Measurements from ENCODE around the gene PI4KA. TPM values are rescaled to one million over a fixed set of nuclear protein-coding genes. Genes with fewer than 3 reads are reported as not detected.

The PI4KA gene
- total RNA-seq, 1 donor from 2014 or later: 113 TPM

DNA sequence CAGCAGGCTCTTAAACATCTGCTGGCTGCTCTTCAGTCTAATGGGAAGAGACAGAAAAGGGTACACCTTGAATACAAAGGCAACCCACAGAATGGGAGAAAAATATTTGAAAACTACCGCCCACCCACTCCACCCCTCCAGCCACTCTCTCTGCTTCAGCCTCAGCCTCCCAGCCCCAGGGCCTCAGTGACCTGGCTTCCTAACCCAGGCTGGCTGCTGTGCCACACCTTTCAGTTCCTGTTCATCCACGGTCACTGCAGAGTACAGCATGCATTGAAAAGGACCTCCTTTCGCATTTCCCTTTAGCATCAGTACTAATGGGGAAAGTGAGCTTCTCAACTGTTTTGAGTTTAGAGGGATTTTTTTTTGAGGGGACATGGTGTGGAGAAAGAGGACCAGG, 113.5 kb downstream of the PI4KA start:
- Histone ChIP-seq H3K9me3 (no peaks in the 10 kb centered on the region), H3K4me1 (peaks cover 11% of the 10 kb centered on the region), H3K27ac (no peak overlapping the region), H3K4me3 (no peak overlapping the region), H3K27me3 (no peaks in the 10 kb centered on the region), H3K36me3 (peaks cover 75% of the 10 kb centered on the region)
- DNase-seq (no peak), ATAC-seq (no peak)
- intact Hi-C loops (cut with DNase I): no loop called here
- TF ChIP-seq, protein P1, sequence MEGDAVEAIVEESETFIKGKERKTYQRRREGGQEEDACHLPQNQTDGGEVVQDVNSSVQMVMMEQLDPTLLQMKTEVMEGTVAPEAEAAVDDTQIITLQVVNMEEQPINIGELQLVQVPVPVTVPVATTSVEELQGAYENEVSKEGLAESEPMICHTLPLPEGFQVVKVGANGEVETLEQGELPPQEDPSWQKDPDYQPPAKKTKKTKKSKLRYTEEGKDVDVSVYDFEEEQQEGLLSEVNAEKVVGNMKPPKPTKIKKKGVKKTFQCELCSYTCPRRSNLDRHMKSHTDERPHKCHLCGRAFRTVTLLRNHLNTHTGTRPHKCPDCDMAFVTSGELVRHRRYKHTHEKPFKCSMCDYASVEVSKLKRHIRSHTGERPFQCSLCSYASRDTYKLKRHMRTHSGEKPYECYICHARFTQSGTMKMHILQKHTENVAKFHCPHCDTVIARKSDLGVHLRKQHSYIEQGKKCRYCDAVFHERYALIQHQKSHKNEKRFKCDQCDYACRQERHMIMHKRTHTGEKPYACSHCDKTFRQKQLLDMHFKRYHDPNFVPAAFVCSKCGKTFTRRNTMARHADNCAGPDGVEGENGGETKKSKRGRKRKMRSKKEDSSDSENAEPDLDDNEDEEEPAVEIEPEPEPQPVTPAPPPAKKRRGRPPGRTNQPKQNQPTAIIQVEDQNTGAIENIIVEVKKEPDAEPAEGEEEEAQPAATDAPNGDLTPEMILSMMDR (IDR thresholded peaks at IDR 0.05): no peak

DNA sequence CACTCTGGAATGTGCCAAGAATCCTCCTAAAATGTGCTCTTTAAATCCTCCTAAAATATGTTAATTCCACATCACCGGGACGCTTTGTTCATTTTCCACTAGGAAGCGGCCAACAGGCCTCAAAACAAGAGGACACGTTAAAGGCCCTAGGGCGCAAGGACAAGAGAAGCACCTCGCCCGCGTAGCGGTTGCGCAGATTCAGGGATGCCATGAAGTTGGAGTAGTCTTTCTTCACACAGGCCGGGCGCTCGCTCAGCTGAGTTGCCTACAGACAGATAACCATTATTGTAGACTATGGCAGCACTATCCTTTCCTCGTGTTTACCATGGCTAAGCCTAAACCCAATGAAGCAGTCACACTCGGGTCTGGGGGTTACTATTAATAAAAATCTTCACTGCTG, 114.2 kb downstream of the PI4KA start:
- Histone ChIP-seq H3K27me3 (no peaks in the 10 kb centered on the region), H3K36me3 (peaks cover 68% of the 10 kb centered on the region), H3K9me3 (no peaks in the 10 kb centered on the region), H3K4me3 (no peak overlapping the region), H3K27ac (no peak overlapping the region), H3K4me1 (peaks cover 11% of the 10 kb centered on the region)
- DNase-seq: no peak
- intact Hi-C loops (cut with DNase I): no loop called here
- TF ChIP-seq, protein P1 (IDR thresholded peaks at IDR 0.05): no peak
- no peak for ATAC-seq

DNA sequence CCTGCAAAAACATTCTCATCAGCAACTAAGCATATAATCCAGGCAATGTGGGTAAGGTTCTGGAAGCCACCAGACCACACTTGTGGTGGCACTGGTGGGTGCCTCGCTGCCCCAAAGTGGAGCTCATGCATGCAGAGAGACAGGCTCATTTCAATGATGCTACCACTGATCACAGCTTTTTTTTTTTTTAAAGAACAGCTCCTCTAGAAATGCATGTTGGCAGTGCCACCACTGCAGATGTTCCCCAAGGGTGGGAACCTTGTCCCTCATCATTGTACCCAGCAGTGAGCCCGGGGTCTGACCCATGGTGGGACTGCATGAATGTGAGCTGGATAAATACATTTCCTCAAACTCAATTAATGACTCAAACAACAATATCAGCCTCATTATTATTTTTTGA, 115.8 kb downstream of the PI4KA start:
- Histone ChIP-seq H3K36me3 (peaks cover 65% of the 10 kb centered on the region), H3K27me3 (no peaks in the 10 kb centered on the region), H3K4me1 (no peaks in the 10 kb centered on the region), H3K9me3 (no peaks in the 10 kb centered on the region), H3K27ac (no peak overlapping the region), H3K4me3 (no peak overlapping the region)
- ATAC-seq: no peak
- intact Hi-C loops (cut with DNase I): no loop called here
- no peak for DNase-seq
- TF ChIP-seq, protein P1 (IDR thresholded peaks at IDR 0.05): no peak

DNA sequence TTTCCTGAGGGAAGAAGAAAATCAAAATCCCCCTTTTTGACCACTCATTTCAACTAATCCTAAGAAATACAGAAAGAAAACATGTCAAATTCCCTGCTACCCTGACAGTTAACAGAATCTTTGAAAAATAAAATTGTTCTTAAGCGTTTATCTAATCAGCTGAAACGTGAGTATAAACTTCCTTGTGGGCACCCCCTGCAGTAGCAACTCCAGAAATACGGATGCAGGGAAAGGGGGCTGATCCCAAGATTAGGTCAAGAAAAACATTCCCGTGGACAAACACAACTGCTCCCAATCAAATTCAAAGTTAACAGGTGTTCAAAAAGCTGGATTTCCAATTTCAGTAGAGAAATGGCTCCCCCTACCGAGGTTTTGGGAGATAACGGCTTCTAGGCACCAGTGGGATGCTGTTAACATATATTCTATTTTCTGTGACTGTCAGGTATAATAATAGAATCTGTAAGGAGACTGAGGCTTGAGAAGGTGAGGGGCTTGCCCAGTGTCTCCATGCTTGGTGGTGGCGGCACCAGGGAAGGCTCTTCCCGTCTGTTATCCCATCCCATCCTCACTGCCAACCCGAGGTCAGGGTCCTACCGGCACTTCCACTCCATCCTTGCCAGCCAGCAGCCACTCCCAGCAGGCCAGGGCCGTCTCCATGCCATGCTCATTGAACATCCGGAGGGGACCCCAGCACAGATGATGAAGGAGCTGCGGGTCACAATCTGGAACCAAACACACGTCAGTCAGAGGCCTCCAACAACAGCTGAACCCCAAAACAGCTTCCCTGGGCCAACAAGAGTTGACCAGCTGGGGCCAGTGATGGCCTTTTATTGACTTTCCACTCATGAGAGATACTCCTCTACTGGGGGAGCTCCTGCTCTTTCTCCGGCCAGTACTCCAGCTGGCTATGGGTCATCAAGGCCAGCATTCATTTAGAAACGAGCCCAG, 116.7 kb downstream of the PI4KA start:
- H3K27ac ChIP-seq: no peak overlapping the region
- H3K4me3 ChIP-seq: no peak overlapping the region
- intact Hi-C loops (cut with DNase I): no loop called here
- TF ChIP-seq, protein P1 (IDR thresholded peaks at IDR 0.05): peak; percentile 61
- ATAC-seq (peak; percentile 31), DNase-seq (no peak)
- no peaks in the 10 kb centered on the region for H3K4me1 ChIP-seq
- H3K36me3 ChIP-seq: peaks cover 56% of the 10 kb centered on the region
- H3K9me3 ChIP-seq: no peaks in the 10 kb centered on the region
- no peaks in the 10 kb centered on the region for H3K27me3 ChIP-seq

DNA sequence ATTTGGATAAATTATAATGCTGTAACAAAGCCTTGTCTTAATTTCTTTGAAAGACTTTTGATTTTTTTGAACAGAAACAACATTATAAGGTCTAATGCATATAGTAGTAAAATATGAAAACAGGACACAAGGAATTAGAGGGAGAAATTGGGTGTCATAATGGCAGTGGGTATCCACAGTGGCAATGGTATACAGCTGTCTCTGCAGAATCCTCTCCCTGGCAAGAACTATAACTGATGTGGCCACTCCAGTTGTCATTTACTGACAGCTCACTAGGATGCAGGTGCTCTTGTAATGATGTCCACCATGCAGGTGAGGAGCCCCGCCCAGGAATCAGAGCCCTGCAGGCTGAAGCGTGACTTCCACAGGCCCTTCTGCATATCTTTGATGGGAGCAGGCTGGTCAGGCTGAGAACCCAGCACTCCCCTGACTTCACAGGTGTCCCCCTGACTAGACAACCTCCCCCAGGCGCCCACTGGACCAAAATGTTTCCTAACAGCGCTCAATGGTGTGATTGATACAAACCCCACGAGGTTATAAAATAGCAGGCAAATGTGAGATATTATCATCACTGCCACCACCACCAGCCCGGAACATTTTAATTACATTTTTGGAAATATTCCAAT, 117.5 kb downstream of the PI4KA start:
- Histone ChIP-seq H3K36me3 (peaks cover 48% of the 10 kb centered on the region), H3K27ac (no peak overlapping the region), H3K4me3 (no peak overlapping the region), H3K27me3 (no peaks in the 10 kb centered on the region), H3K4me1 (no peaks in the 10 kb centered on the region), H3K9me3 (no peaks in the 10 kb centered on the region)
- ATAC-seq (no peak), DNase-seq (no peak)
- intact Hi-C loops (cut with DNase I): no loop called here
- TF ChIP-seq, protein P1 (IDR thresholded peaks at IDR 0.05): no peak
